Midbrain (tissue), 1 donor: ENCODE measurements around the gene JMJD8.
A peak's percentile ranks its signal among the peaks of the same experiment; 100 is the strongest.

Source experiments
- DNase-seq: peaks from one replicate; lab custom pipeline; 2025; lab: John Stamatoyannopoulos, UW

The JMJD8 gene

DNA sequence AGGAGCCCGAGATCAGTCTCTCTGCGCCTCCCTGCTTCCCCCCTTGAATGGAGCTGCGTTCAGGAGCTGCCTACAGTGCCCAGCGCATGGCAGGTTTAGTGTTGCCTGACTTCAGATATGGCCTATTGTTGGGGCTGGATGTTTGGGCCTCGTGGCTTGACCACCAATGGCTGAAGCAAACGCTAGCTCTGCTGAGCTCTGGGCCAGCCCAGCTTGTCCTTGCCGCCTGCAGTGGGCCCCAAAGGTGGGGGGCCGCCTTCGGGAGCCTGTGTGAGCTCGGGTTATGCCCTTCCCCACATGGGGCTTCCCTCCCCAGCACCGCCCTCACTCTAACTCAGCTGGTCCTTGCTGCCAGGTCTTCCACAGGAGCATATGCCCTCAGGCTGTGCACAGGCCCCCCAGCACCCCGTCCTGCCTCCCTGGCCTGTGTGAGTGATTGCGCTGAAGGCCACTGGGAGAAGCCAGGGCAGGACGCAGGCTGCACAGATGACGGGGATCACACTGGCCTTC lies 46.0 kb downstream of the JMJD8 start:
- DNase-seq = no peak

DNA sequence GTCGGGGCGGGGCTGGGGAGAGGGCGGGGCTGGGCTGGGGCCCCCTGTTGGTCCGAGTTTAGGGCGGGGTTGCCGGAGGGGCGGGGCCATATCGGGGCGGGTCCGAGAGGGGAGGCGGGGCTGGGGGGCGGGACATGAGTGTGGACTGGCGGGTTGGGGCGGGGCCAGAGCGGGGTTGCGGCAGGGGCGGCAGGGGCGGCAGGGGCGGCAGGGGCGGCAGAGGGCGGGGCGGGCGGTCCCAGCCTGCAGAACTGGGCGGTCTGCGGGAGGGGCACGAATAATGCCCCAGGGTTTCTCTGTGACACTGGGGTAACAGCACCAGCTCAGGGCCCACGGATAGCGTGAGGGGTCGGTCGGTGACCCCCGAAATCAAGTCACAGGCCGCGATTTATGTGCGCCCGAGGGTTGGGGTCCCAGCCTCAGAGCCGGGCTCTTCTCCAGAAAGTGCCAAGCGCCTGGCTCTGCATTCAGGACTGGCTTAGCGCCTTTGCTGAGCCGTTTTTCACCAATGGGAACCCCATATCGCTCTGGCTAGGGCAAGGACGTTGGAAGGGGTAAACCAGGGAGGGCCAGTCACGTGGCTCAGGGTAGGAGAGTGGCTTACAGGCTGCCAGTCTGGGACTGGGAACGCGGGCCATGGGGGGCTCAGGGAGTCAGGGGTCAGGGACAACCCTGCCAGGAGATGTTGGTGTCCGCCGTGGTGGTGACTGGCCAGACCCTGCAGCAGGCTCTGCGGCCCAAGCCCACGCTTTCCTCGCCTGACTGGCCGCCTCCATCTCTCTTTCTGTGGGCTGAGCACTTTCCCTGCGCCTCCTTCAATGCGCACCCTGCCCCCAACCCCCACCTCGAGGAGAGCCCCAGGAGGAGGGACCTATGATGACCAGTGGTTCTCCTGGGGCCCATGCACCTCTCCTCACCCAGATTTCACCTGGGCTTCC lies 46.8 kb downstream of the JMJD8 start:
- DNase-seq = peak; percentile 95

DNA sequence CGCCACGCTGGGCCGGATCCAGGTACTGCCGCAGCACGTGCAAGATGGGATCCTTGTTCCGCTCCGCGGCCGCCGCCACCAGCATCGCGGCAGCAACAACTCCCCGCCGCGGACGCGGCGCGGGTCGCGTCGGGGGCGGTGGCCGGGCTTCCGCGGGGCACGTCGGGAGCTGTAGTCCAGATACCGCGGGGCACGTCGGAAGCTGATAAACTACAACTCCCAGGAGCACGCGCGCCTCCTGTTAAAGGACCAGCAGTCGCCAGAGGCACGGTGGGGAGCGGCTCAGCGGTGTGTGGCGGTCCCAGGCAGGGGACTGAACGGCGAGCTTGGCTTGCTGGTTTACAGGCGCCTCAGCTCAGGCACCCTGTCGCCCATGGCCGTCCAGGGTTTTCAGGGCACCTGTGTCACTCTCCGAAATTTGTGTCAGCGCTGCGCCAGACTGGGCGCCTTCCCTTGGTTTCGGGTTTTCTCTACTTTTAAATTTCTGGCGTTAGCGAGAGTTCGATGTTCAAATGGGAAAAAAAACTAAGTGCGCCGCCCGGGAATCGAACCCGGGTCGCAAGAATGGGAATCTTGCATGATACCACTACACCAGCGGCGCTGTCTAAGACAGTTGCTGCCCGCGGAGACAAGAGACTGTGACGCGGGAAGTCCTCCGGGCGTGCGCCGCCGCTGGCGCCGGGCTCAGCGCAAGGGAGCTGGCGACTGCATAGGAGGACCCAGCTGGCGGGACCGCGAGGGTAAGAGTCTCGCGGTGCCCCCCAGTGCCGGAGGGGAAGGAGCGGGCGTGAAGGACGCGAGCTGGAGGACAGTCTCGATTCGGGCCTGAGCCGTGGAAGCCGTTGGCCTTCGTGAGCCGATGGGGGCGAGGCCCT lies 47.7 kb downstream of the JMJD8 start, which contains the start of gene METTL26:
Gene METTL26, minus strand, starts transcription at position 100 of the 875 bp plus-strand sequence. Its CDS starts 15 bp downstream, at position 85.
- DNase-seq = peak; percentile 95

DNA sequence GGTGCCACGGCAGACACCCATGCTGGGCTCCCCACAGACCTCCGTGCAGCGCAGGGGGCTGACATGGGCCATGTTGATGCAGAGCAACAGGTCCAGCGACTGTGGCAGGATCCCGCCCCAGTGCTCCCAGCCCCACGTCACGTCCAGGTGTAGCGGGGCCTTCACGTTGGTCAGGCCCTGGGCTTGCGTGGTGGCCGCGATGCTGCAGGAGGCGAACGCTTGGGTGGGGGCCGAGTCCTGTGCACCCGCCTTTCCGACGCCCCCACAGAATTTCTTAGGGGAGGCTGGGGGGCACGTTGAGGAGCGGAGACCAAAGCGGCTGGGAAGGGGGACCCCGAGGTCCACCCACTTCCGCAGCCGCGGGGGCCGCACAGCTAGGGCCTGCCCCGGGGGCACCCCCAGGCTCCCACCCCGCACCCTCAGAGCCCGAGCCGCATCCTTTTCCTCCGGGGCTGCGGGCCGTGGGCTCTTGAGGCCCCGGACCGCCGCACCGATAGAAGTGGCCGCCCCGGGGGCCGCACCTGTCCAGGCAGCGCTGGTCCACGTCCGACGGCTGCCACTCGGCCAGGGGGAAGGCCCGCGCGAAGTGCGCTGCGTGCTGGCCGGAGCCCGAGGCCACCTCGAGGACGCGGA lies 48.4 kb downstream of the JMJD8 start:
- DNase-seq = no peak

DNA sequence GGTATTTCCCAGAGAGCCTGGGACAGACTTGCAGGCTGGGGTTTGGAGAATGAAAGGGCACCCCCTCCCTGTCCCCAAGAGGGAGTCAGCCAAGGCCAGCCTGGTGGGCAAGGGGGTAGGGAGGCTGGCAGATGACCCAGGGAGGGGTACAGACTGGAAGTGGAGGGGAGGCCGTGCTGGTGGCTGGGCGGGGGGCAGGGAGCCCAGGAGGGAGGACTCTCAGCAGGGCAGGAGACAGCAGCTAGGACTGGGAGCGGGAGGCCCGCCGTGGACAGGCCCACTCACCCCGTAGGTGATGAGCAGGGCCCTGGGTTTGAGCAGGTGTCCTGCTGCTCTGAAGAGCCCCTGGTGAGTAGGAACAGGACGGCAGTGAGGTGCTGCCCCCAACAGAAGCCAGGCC lies 49.1 kb downstream of the JMJD8 start:
- DNase-seq = no peak

DNA sequence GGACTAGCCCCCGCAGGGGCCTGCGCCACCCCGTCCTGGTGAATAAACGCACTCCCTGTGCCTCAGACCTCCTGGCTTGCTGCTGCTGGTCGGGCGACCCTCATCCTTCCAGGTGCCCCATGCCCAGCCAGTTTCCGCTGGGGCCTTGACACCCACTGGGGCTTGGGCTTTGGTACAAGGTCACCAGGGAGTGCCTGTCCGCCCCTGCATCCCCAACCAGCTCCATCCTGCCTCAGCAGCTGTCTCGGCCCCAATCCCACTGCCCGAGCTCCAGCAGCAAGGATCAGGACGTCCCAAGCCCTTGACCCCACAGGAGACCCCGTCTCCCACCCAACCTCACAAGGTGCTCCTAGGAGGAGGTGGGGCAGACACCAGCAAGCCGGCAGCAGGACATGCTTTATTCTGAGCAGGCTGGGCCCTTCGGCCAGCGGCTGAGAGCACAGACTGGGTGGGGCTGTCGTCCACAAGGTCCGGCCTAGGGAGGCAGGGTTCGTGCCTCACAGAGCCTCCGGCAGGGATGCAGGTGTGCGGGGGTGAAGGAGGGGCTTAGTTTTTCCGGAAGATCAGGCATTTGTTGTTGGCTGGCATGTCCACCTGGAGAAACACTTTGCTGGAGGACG lies 50.0 kb downstream of the JMJD8 start:
- DNase-seq = no peak

DNA sequence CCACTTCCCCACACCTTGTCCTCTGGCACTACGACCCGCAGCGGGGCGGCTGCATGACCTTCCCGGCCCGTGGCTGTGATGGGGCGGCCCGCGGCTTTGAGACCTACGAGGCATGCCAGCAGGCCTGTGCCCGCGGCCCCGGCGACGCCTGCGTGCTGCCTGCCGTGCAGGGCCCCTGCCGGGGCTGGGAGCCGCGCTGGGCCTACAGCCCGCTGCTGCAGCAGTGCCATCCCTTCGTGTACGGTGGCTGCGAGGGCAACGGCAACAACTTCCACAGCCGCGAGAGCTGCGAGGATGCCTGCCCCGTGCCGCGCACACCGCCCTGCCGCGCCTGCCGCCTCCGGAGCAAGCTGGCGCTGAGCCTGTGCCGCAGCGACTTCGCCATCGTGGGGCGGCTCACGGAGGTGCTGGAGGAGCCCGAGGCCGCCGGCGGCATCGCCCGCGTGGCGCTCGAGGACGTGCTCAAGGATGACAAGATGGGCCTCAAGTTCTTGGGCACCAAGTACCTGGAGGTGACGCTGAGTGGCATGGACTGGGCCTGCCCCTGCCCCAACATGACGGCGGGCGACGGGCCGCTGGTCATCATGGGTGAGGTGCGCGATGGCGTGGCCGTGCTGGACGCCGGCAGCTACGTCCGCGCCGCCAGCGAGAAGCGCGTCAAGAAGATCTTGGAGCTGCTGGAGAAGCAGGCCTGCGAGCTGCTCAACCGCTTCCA lies 50.6 kb downstream of the JMJD8 start:
- no peak for DNase-seq

DNA sequence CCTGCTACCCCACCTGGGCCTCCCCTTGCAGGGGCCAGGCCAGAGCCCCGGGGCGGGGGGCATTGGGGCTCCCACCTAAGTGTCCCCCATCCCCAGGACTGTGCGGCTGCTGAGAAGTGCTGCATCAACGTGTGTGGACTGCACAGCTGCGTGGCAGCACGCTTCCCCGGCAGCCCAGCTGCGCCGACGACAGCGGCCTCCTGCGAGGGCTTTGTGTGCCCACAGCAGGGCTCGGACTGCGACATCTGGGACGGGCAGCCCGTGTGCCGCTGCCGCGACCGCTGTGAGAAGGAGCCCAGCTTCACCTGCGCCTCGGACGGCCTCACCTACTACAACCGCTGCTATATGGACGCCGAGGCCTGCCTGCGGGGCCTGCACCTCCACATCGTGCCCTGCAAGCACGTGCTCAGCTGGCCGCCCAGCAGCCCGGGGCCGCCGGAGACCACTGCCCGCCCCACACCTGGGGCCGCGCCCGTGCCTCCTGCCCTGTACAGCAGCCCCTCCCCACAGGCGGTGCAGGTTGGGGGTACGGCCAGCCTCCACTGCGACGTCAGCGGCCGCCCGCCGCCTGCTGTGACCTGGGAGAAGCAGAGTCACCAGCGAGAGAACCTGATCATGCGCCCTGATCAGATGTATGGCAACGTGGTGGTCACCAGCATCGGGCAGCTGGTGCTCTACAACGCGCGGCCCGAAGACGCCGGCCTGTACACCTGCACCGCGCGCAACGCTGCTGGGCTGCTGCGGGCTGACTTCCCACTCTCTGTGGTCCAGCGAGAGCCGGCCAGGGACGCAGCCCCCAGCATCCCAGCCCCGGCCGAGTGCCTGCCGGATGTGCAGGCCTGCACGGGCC lies 51.4 kb downstream of the JMJD8 start:
- no peak for DNase-seq

DNA sequence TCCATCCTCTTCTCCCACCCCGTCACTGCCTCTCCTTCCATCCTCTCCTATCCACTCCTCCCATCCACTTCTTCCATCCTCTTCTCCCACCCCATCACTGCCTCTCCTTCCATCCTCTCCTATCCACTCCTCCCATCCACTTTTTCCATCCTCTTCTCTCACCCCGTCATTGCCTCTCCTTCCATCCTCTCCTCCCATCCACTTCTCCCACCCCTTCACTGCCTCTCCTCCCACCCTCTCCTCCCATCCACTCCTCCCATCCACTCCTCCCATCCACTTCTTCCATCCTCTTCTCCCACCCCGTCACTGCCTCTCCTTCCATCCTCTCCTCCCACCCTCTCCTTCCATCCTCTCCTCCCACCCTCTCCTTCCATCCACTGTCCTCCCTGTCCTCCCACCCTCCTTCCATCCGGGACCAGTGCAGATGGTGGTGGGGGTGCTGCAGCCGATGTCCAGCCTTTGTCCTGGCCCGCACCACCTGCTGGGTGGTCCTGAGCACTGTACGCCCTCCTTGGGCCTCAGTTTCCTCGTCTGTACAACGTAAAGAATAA lies 52.3 kb downstream of the JMJD8 start:
- DNase-seq = no peak
